H1 (cell line): ENCODE measurements around the gene CENPP. TPM values are rescaled to one million over a fixed set of nuclear protein-coding genes. Genes with fewer than 3 reads are reported as not detected.

Source experiments
- CTCF ChIA-PET: fragments of 300-600 bp; sonication (Branson Sonifier 250); formaldehyde crosslinking; loops from one replicate; lab custom pipeline; 2021; ENCODE audit not compliant: partially characterized antibody; lab: Charles Lee
- POLR2A ChIA-PET: fragments of 300-600 bp; sonication (Branson Sonifier 250); formaldehyde crosslinking; loops from one replicate; lab custom pipeline; 2021; ENCODE audit warnings: inconsistent platforms; ENCODE audit not compliant: partially characterized antibody; lab: Charles Lee
- DNase-seq, 2 experiments: peaks; one replicate each; pipeline versions ENCODE4 v3.0.0 to v3.0.0-alpha.2; 2010 to 2022; ENCODE audit warnings: low spot score in 2 of 2, low read depth in 1 of 2, mixed read lengths in 1 of 2
- FAIRE-seq: peaks from 2 replicates; lab custom pipeline; 2011; peaks lifted over from hg19 to GRCh38; lab: Jason Lieb, UNC
- H2AFZ ChIP-seq: 2 replicates; pipeline ENCODE4 v1.8.1; 2012; ENCODE audit warnings: low read length, inconsistent platforms
- H2AK5ac ChIP-seq: 2 replicates; pipeline ENCODE4 v1.6.1; 2013; ENCODE audit warnings: low read depth, low read length
- H2BK120ac ChIP-seq: replicated peaks from 2 replicates; pipeline ENCODE3; 2013; ENCODE audit warnings: low read depth, low read length, inconsistent platforms
- H2BK12ac ChIP-seq: 2 replicates; pipeline ENCODE4 v1.6.1; 2013; ENCODE audit warnings: low read depth, low read length
- H2BK15ac ChIP-seq: 2 replicates; pipeline ENCODE4 v1.6.1; 2013; ENCODE audit warnings: low read length
- H2BK20ac ChIP-seq: 2 replicates; pipeline ENCODE4 v1.6.1; 2013; ENCODE audit warnings: low read length
- H2BK5ac ChIP-seq: 2 replicates; pipeline ENCODE4 v1.6.1; 2013; ENCODE audit warnings: low read depth, low read length
- H3K14ac ChIP-seq: 2 replicates; pipeline ENCODE4 v1.6.1; 2013; ENCODE audit warnings: inconsistent platforms; ENCODE audit not compliant: insufficient read length
- H3K18ac ChIP-seq: 2 replicates; pipeline ENCODE4 v1.6.1; 2013; ENCODE audit warnings: low read length; ENCODE audit errors: extremely low read depth
- H3K23ac ChIP-seq: 2 replicates; pipeline ENCODE4 v1.6.1; 2013; ENCODE audit warnings: inconsistent platforms; ENCODE audit not compliant: insufficient read length
- H3K23me2 ChIP-seq: 2 replicates; pipeline ENCODE4 v1.6.1; 2013; ENCODE audit warnings: low read depth, low read length
- H3K27ac ChIP-seq: 2 replicates; pipeline ENCODE4 v1.6.1; 2011; ENCODE audit warnings: low read depth, low read length, inconsistent platforms
- H3K27me3 ChIP-seq, 4 experiments: replicated peaks in 1 of 4; 1 replicate in 1 of 4; 2 replicates in 3 of 4; pipeline versions ENCODE4 v1.6.1 to v1.8.1; 2011 to 2013; ENCODE audit warnings: low read length in 3 of 4, mild to moderate bottlenecking in 3 of 4, inconsistent platforms in 2 of 4, mixed read lengths in 2 of 4, moderate library complexity in 1 of 4; ENCODE audit not compliant: control insufficient read depth in 3 of 4, insufficient read depth in 3 of 4; ENCODE audit errors: extremely low read depth in 1 of 4
- H3K36me3 ChIP-seq, 4 experiments: 2 replicates each; pipeline versions ENCODE4 v1.6.1 to v1.8.1; 2011 to 2013; ENCODE audit warnings: mild to moderate bottlenecking in 4 of 4, low read length in 3 of 4, moderate library complexity in 2 of 4, control low read depth in 1 of 4, inconsistent platforms in 1 of 4; ENCODE audit not compliant: insufficient read depth in 4 of 4, control insufficient read depth in 2 of 4
- H3K4ac ChIP-seq: replicated peaks from 2 replicates; pipeline ENCODE3; 2013; ENCODE audit warnings: low read length, low read depth, mixed read lengths, inconsistent platforms; ENCODE audit not compliant: insufficient read length
- H3K4me1 ChIP-seq, 4 experiments: replicated peaks in 1 of 4; 1 replicate in 1 of 4; 2 replicates in 3 of 4; pipeline versions ENCODE4 v1.6.1 to v1.8.1; 2011 to 2013; ENCODE audit warnings: low read length in 3 of 4, inconsistent platforms in 2 of 4, mixed read lengths in 1 of 4; ENCODE audit not compliant: insufficient read depth in 4 of 4, control insufficient read depth in 3 of 4
- H3K4me2 ChIP-seq, 2 experiments: 2 replicates each; pipeline versions ENCODE4 v1.6.1 to v1.8.1; 2011 to 2013; ENCODE audit warnings: low read depth in 2 of 2, low read length in 2 of 2, control low read depth in 1 of 2, inconsistent platforms in 1 of 2, mild to moderate bottlenecking in 1 of 2; ENCODE audit not compliant: insufficient read depth in 1 of 2
- H3K4me3 ChIP-seq, 4 experiments: fragments of 200-600, 300-600 bp in 1 of 4; sonication (generic), shearing (Covaris generic), sonication (Bioruptor Twin) in 1 of 4; 2 replicates each; pipeline versions ENCODE4 v1.5.1 to v1.8.1; 2011 to 2016; ENCODE audit warnings: low read length in 4 of 4, low read depth in 3 of 4, control low read depth in 2 of 4, inconsistent platforms in 2 of 4, mild to moderate bottlenecking in 2 of 4, mixed read lengths in 1 of 4, moderate library complexity in 1 of 4; ENCODE audit not compliant: insufficient read depth in 2 of 4; ENCODE audit errors: extremely low read depth in 1 of 4
- H3K56ac ChIP-seq: replicated peaks from 2 replicates; pipeline ENCODE3; 2013; ENCODE audit warnings: low read depth, mild to moderate bottlenecking, mixed read lengths, low read length, inconsistent platforms; ENCODE audit not compliant: insufficient read length
- H3K79me1 ChIP-seq: 2 replicates; pipeline ENCODE4 v1.6.1; 2013; ENCODE audit warnings: low read depth, low read length, control low read depth
- H3K79me2 ChIP-seq, 2 experiments: 2 replicates each; pipeline versions ENCODE4 v1.6.1 to v1.8.1; 2012 to 2013; ENCODE audit warnings: low read length in 2 of 2, mild to moderate bottlenecking in 2 of 2, inconsistent platforms in 1 of 2; ENCODE audit not compliant: insufficient read depth in 2 of 2, control insufficient read depth in 1 of 2
- H3K9ac ChIP-seq, 4 experiments: replicated peaks in 1 of 4; 1 replicate in 1 of 4; 2 replicates in 3 of 4; pipeline versions ENCODE4 v1.6.1 to v1.8.1; 2011 to 2013; ENCODE audit warnings: low read depth in 3 of 4, low read length in 3 of 4, control low read depth in 2 of 4, mild to moderate bottlenecking in 2 of 4, moderate library complexity in 2 of 4, inconsistent platforms in 1 of 4; ENCODE audit errors: extremely low read depth in 1 of 4
- H3K9me3 ChIP-seq, 2 experiments: 2 replicates each; pipeline versions ENCODE4 v1.6.1 to v1.8.1; 2012 to 2013; ENCODE audit warnings: mild to moderate bottlenecking in 2 of 2, moderate library complexity in 2 of 2, control low read depth in 1 of 2, inconsistent platforms in 1 of 2, low read depth in 1 of 2, low read length in 1 of 2, mixed read lengths in 1 of 2; ENCODE audit not compliant: insufficient read depth in 2 of 2
- H4K20me1 ChIP-seq, 2 experiments: replicated peaks in 1 of 2; 2 replicates each; pipeline versions ENCODE3 to v1.8.1; 2011 to 2013; ENCODE audit warnings: inconsistent platforms in 2 of 2, low read length in 2 of 2, mild to moderate bottlenecking in 1 of 2; ENCODE audit not compliant: insufficient read depth in 2 of 2, control insufficient read depth in 1 of 2
- H4K5ac ChIP-seq: 2 replicates; pipeline ENCODE4 v1.6.1; 2013; ENCODE audit warnings: low read length, low read depth, mixed read lengths, inconsistent platforms; ENCODE audit not compliant: insufficient read length
- H4K8ac ChIP-seq: 2 replicates; pipeline ENCODE4 v1.8.0; 2013; ENCODE audit warnings: mild to moderate bottlenecking, moderate library complexity, low read length, inconsistent platforms; ENCODE audit not compliant: insufficient read depth; ENCODE audit errors: extremely low read depth
- H4K91ac ChIP-seq: replicated peaks from 2 replicates; pipeline ENCODE3; 2013; ENCODE audit warnings: low read length, mixed read lengths, inconsistent platforms; ENCODE audit not compliant: insufficient read length
- ATF3 ChIP-seq: IDR thresholded peaks from 2 replicates; pipeline ENCODE4 v1.6.1; 2011; ENCODE audit warnings: low read depth, mild to moderate bottlenecking, low read length; ENCODE audit not compliant: insufficient read depth
- CBX5 ChIP-seq: fragments of 300-800, 300-1000 bp; sonication (generic); IDR thresholded peaks from 2 replicates; pipeline ENCODE4 v1.7.1; 2016; ENCODE audit warnings: antibody characterized with exemption, low read length, low read depth
- CBX8 ChIP-seq: fragments of 300-800, 300-1000 bp; sonication (generic); IDR thresholded peaks from 2 replicates; pipeline ENCODE4 v1.7.1; 2016; ENCODE audit warnings: low read depth, low read length, borderline replicate concordance
- CTCF ChIP-seq, 3 experiments: IDR thresholded peaks; 1 replicate in 2 of 3; 2 replicates in 1 of 3; pipeline versions ENCODE4 v1.5.1 to v1.6.1; 2011; ENCODE audit warnings: low read length in 3 of 3, mild to moderate bottlenecking in 3 of 3, inconsistent platforms in 2 of 3, low read depth in 1 of 3, moderate library complexity in 1 of 3; ENCODE audit not compliant: insufficient read depth in 1 of 3; ENCODE audit errors: control extremely low read depth in 1 of 3
- EGR1 ChIP-seq: IDR thresholded peaks from 2 replicates; pipeline ENCODE4 v1.6.1; 2011; ENCODE audit warnings: low read depth, low read length, borderline replicate concordance
- KDM5A ChIP-seq: fragments of 200-600 bp; IDR thresholded peaks from 2 replicates; pipeline ENCODE4 v1.7.1; 2012; ENCODE audit warnings: mild to moderate bottlenecking, low read length, inconsistent platforms, mixed read lengths
- MAFK ChIP-seq: IDR thresholded peaks from 2 replicates; pipeline ENCODE4 v1.6.1; 2012; ENCODE audit warnings: low read depth, mild to moderate bottlenecking, improper control_type of control experiment, low read length
- NANOG ChIP-seq: IDR thresholded peaks from 2 replicates; pipeline ENCODE4 v1.6.1; 2011; ENCODE audit warnings: low read length, low read depth, mild to moderate bottlenecking, inconsistent platforms; ENCODE audit not compliant: insufficient read depth, poor library complexity, severe bottlenecking
- SIN3A ChIP-seq, 2 experiments: IDR thresholded peaks in 1 of 2; conservative IDR thresholded peaks in 1 of 2; 2 replicates each; pipeline ENCODE4 v1.6.1; 2011 to 2012; ENCODE audit warnings: low read length in 2 of 2, improper control_type of control experiment in 1 of 2, low read depth in 1 of 2, mild to moderate bottlenecking in 1 of 2
- TCF12 ChIP-seq: IDR thresholded peaks from 2 replicates; pipeline ENCODE4 v1.6.1; 2011; ENCODE audit warnings: low read depth, mild to moderate bottlenecking, low read length
- ZNF274 ChIP-seq: IDR thresholded peaks from 2 replicates; pipeline ENCODE4 v1.7.0; 2012; ENCODE audit warnings: low read length, borderline replicate concordance; ENCODE audit errors: extremely low read depth
- WGBS, 2 experiments: shearing (Covaris generic) in 1 of 2; methylation state at CpG; one replicate each; pipeline versions ENCODE4 v1.1.6 to v1.1.7; 2013 to 2015; ENCODE audit warnings: low lambda C conversion rate in 2 of 2, mixed read lengths in 2 of 2, inconsistent platforms in 1 of 2, low coverage in 1 of 2, missing lambda C conversion rate in 1 of 2; ENCODE audit not compliant: insufficient replicate concordance in 2 of 2, insufficient coverage in 1 of 2, insufficient read length in 1 of 2; ENCODE audit errors: extremely low coverage in 1 of 2, missing lambda C conversion rate in 1 of 2; 5-methylcytosine and 5-hydroxymethylcytosine counted together
- polyA plus RNA-seq, 7 experiments: library from polyadenylated mRNA; depleted of rRNA in 3 of 7; stranded (reverse) in 5 of 7; unstranded in 2 of 7; fragments of >200 nt in 5 of 7; fragments of 200-250 nt in 2 of 7; gene quantifications; 1 replicate in 5 of 7; 2 replicates in 1 of 7; 4 replicates in 1 of 7; pipeline versions ENCODE4 v1.2.1 to v1.2.3, GENCODE V29; 2011 to 2013; ENCODE audit warnings: missing spikeins in 2 of 7, mixed read lengths in 2 of 7
- total RNA-seq: library from RNA; stranded (reverse); fragmentation: NEBNext Ultra II Directional; extraction: Animal tissue kit (Norgen Biotek cat#: 25700); gene quantifications from 2 replicates; pipeline ENCODE4 v1.2.1, GENCODE V29; 2021

The CENPP gene
- total and polyA plus RNA-seq, 2 of the 8 experiments (the other 6 are each of a cell fraction or from before 2014, with no cell fraction given) = 2.7 to 10.8 TPM

GRCh38 chr9:92562461-92562967, 236.8 kb downstream of the CENPP start:
- Histone ChIP-seq H3K4me3 (no peak overlapping the region), H4K5ac (no peak overlapping the region), H2BK120ac (no peak overlapping the region), H3K36me3 (no peaks in the 10 kb centered on the region), H3K27ac (no peak overlapping the region), H2BK5ac (no peak overlapping the region), H3K4me2 (no peak overlapping the region), H3K4ac (no peak overlapping the region), H3K14ac (no peak overlapping the region), H3K27me3 (no peaks in the 10 kb centered on the region), H3K4me1 (peaks cover 0 to 3% (median 0%) of the 10 kb centered on the region in 4 experiments; a peak in 4 of 7 replicates), H3K23ac (no peak overlapping the region), H3K56ac (no peak overlapping the region), H4K20me1 (no peaks in the 10 kb centered on the region), H3K9ac (no peak overlapping the region), H4K91ac (no peak overlapping the region), H3K79me1 (no peaks in the 10 kb centered on the region), H4K8ac (no peak overlapping the region), H2BK15ac (no peak overlapping the region), H3K18ac (no peak overlapping the region), H3K9me3 (no peaks in the 10 kb centered on the region), H2BK12ac (no peak overlapping the region), H3K23me2 (no peaks in the 10 kb centered on the region), H2BK20ac (no peak overlapping the region), H2AK5ac (no peak overlapping the region), H3K79me2 (no peaks in the 10 kb centered on the region), H2AFZ (no peak overlapping the region)
- FAIRE-seq = no peak
- ChIA-PET CTCF (no interaction called here), POLR2A (no interaction called here)
- WGBS, 2 experiments = 95% methylated on average over 5 of the region's 5 CpGs; no CpG with 5 or more reads in 1 of the 2 experiments
- no peak for DNase-seq
- no peak for TF ChIP-seq ZNF274
- TF ChIP-seq CTCF (IDR thresholded peaks at IDR 0.05; ENCODE audit: control extremely low read depth in 1 of 3, insufficient read depth in 1 of 3, low read depth in 1 of 3, low read length in 3 of 3) = no peak
- TF ChIP-seq CBX5 = no peak
- TF ChIP-seq MAFK = no peak
- TF ChIP-seq KDM5A = no peak
- TF ChIP-seq EGR1 = no peak
- no peak for TF ChIP-seq NANOG
- no peak for TF ChIP-seq CBX8
- no peak for TF ChIP-seq TCF12
- no peak for TF ChIP-seq SIN3A (conservative IDR thresholded peaks at IDR 0.05 in 1 of 2, IDR thresholded peaks at IDR 0.05 in 1 of 2; ENCODE audit: low read depth in 1 of 2, low read length in 2 of 2)
- TF ChIP-seq ATF3 = no peak
